AG04449 (cell line): ENCODE results near the gene SRSF7.

Source experiments
- CTCF ChIA-PET: fragments of 350-600 bp; formaldehyde crosslinking; extraction: SDS; loops from one replicate; lab custom pipeline; 2021; ENCODE audit warnings: antibody characterized with exemption; lab: Yijun Ruan, JAX
- POLR2A ChIA-PET: fragments of 400-600, 350-600 bp; formaldehyde crosslinking; extraction: SDS; loops from one replicate; lab custom pipeline; 2020; ENCODE audit warnings: antibody characterized with exemption, inconsistent platforms; lab: Yijun Ruan, JAX
- DNase-seq: peaks from one replicate; pipeline ENCODE4 v3.0.0-alpha.2; 2010; ENCODE audit warnings: low read depth, low spot score
- H3K4me3 ChIP-seq: 2 replicates; pipeline ENCODE4 v1.5.1; 2011; ENCODE audit warnings: low read depth, mild to moderate bottlenecking, control low read depth, low read length
- TF ChIP-seq, protein P1 (sequence below): IDR thresholded peaks from one replicate; pipeline ENCODE4 v1.5.1; 2011; ENCODE audit warnings: mild to moderate bottlenecking, moderate library complexity, low read length, control low read depth, inconsistent platforms; ENCODE audit not compliant: insufficient read depth; ENCODE audit errors: missing control alignments

SRSF7 gene

DNA sequence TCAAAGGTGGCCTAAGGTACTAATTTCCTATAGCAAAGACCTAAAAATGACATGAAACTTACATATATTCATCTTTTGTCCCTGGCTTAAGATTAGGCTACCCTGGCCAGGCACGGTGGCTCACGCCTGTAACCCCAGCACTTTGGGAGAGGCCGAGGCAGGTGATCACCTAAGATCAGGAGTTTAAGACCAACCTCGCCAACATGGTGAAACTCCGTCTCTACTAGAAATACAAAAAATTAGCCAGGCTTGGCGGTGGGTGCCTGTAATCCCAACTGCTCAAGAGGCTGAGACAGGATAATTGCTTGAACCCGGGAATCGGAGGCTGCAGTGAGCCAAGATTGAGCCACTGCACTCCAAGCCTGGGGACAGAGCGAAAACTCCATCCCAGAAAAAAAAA, 5.9 kb downstream of the SRSF7 start:
- no peak overlapping the region for H3K4me3 ChIP-seq
- TF ChIP-seq, protein P1, sequence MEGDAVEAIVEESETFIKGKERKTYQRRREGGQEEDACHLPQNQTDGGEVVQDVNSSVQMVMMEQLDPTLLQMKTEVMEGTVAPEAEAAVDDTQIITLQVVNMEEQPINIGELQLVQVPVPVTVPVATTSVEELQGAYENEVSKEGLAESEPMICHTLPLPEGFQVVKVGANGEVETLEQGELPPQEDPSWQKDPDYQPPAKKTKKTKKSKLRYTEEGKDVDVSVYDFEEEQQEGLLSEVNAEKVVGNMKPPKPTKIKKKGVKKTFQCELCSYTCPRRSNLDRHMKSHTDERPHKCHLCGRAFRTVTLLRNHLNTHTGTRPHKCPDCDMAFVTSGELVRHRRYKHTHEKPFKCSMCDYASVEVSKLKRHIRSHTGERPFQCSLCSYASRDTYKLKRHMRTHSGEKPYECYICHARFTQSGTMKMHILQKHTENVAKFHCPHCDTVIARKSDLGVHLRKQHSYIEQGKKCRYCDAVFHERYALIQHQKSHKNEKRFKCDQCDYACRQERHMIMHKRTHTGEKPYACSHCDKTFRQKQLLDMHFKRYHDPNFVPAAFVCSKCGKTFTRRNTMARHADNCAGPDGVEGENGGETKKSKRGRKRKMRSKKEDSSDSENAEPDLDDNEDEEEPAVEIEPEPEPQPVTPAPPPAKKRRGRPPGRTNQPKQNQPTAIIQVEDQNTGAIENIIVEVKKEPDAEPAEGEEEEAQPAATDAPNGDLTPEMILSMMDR: no peak
- POLR2A ChIA-PET: no interaction called here
- CTCF ChIA-PET: interaction anchor here (1.1 to 4.4 kb wide), 5 partner anchors 7 to 190 kb away, joined by 3 to 15 read pairs (median 9); no protein-coding TSS in a partner anchor
- DNase-seq: no peak

DNA sequence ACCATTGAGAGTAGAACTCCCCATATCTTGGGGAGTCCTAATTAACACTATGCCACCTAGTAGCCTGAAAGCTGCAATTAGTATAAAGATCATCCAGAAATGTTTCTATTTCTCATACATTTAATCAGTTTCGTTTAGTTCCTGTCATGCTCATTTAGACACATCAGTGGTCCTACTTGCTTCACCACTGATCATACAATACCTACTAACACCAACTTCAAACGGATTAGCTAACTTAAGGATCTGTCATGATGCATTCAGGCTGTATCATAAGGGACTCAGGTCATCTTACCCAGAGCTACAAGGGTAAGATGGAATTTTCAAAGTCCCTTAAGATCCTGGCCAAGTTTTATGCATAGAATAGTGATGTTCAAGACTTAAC, 6.8 kb downstream of the SRSF7 start:
- TF ChIP-seq, protein P1: no peak
- POLR2A ChIA-PET: interaction anchor here (0.5 to 0.6 kb wide), 3 partner anchors 10 to 706 kb away, joined by 3 to 4 read pairs (median 3); no protein-coding TSS in a partner anchor

DNA sequence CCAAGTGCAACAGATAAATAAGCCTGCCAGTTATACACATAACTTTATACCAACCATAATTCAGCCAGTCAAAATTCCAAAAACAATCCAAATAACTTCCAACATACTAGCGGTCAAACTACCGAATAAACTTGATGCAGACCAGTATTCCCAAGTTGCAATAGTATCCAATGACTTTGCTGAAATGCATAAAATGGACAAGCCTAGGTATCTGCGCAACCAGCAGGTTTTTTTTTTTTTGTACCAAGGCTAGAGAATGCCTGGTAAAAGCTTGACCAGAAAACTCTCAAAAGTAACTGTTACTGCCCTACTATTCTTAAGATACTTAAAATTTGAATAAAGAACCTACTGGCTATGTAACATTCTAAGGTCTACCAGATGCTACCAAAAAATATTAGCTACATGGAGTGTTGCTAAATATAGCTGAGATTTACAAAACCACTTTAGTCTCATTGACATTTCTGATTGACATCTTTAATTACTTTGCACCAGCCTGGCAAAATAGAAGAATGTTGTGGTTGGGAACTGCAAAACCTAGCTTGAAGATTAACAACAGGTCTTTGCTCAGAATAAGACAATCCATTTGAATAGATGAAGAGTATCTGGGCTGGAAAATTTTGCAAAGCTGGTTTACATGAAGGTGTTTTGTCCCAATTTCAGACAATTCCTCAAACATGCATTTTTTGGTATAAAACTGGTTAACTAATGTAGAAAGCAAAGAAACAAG, 7.3 kb downstream of the SRSF7 start:
- TF ChIP-seq, protein P1: no peak
- POLR2A ChIA-PET: interaction anchor here (0.5 to 3.0 kb wide), 4 partner anchors 7 to 705 kb away, joined by 3 to 27 read pairs (median 4); partner anchors contain the start of gene SRSF7
- CTCF ChIA-PET: interaction anchor here (0.8 to 12.1 kb wide), 9 partner anchors 9 to 427 kb away, joined by 3 to 108 read pairs (median 5); partner anchors contain the start of gene HNRNPLL
- H3K4me3 ChIP-seq: no peak overlapping the region
- DNase-seq: no peak

More for the DNA sequence above, 6.8 kb downstream of the SRSF7 start:
- CTCF ChIA-PET: interaction anchor here (0.6 to 12.1 kb wide), 8 partner anchors 8 to 427 kb away, joined by 3 to 108 read pairs (median 4); partner anchors contain the start of gene HNRNPLL
- DNase-seq: no peak
- H3K4me3 ChIP-seq: no peak overlapping the region

DNA sequence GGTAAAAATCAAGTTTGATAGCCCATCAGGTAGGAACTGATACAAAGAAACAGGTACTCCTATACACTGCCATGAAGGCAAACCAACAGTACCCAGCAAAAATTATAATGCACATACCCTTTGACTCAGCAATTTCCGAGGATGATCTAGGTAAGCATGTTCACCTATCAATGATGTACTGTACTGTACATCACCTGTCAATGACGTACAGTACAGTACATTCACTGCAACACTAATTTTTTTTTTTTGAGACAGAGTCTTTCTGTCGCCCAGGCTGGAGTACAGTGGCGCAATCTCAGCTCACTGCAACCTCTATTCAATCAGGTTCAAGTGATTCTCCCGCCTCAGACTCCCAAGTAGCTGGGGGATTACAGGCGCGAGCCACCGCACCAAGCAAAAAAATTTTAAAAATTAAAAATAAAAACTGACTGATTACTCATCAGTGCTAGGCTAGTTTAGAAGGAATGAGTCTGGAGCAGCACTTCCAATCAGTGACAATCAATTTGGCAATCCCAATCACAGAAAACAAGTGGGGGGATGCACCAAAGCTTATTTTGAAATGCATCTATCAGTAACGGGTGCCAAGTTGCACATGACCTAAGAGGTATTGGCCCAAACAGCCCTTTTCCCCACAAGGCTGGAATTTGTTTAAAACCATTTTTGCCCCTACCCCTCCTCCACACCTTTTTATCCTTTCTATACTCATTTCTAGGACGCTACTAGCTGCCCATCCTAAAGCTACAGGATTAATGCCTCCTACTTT, 8.2 kb downstream of the SRSF7 start:
- POLR2A ChIA-PET: interaction anchor here (0.6 to 3.0 kb wide), 3 partner anchors 8 to 178 kb away, joined by 3 to 27 read pairs (median 3); partner anchors contain the start of gene SRSF7
- H3K4me3 ChIP-seq: no peak overlapping the region
- DNase-seq: no peak
- CTCF ChIA-PET: interaction anchor here (0.6 to 12.1 kb wide), 9 partner anchors 9 to 464 kb away, joined by 3 to 108 read pairs (median 5); partner anchors contain the start of gene HNRNPLL
- TF ChIP-seq, protein P1: no peak

DNA sequence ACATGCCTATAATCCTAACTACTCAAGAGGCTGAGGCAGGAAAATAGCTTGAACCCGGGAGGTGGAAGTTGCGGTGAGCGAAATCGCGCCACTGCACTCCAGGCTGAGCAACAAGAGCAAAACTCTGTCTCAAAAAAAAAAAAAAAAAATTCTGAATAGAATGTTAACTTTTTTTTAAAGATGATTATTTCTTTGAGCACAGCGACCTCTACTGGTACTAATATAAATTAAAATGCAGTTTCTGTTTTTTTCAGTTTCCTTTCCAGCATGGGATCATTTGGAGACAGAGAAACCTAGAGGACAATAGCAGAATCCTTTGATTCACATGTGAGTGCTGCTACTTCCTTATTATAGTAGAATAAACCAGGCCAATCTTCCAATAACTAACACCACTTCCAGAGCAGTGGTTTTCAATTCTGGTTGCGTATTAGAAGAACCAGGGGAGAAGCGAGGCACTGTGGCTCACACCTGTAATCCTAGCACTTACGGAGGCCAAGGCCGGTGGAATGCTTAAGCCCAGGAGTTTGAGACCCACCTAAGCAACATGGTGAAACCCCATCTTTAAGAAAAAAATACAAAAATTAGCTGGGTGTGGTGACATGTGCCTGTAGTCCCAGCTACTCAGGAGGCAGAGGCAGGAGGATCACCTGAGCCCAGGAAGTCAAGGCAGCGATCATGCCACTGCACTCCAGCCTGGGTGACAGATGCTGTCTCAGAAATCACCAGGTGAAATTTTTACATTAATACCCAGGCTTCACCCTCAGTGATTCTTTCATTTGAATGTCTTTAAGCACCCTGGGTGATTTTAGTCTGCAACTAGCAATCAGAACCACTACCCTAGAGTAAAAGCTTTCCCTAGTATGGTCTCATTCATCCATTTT, 10.1 kb downstream of the SRSF7 start:
- ChIA-PET CTCF (interaction anchor here (0.7 to 12.1 kb wide), 33 partner anchors 9 to 425 kb away, joined by 3 to 108 read pairs (median 5); no protein-coding TSS in a partner anchor), POLR2A (interaction anchor here (0.5 to 3.0 kb wide), 3 partner anchors 10 to 236 kb away, joined by 3 to 27 read pairs (median 4); partner anchors contain the start of gene SRSF7)
- TF ChIP-seq, protein P1: no peak
- DNase-seq: no peak
- no peak overlapping the region for H3K4me3 ChIP-seq
